Ovary (tissue), 9 donors: Measurements from ENCODE around the gene ATAD2B. TPM values are rescaled to one million over a fixed set of nuclear protein-coding genes. Genes with fewer than 3 reads are reported as not detected.

Experiments used
- DNase-seq, 5 donors: peaks; one replicate each; pipeline ENCODE4 v3.0.0-alpha.2; 2019 to 2020
- H3K27ac ChIP-seq, 2 donors: fragments of 200-600 bp; one replicate each; pipeline versions ENCODE4 v1.5.1 to v1.8.0; 2019 to 2022
- H3K27me3 ChIP-seq: fragments of 200-600 bp; one replicate; pipeline ENCODE4 v1.8.0; 2022
- H3K36me3 ChIP-seq: fragments of 200-600 bp; sonication (generic); one replicate; pipeline ENCODE4 v1.5.1; 2019
- H3K4me1 ChIP-seq: one replicate; pipeline ENCODE4 v1.8.1; 2013; ENCODE audit warnings: mild to moderate bottlenecking, moderate library complexity; ENCODE audit not compliant: insufficient read depth
- H3K4me3 ChIP-seq: fragments of 200-600 bp; sonication (generic); one replicate; pipeline ENCODE4 v1.5.1; 2017
- H3K9me3 ChIP-seq, 2 donors: fragments of 200-600 bp in 1 of 2; sonication (generic) in 1 of 2; one replicate each; pipeline versions ENCODE4 v1.5.1 to v1.8.1; 2013 to 2019; ENCODE audit warnings: mild to moderate bottlenecking in 1 of 2, moderate library complexity in 1 of 2
- EP300 ChIP-seq: sonication (generic); formaldehyde crosslinking; IDR thresholded peaks from one replicate; pipeline ENCODE4 v1.6.1; 2017; ENCODE audit warnings: antibody characterized with exemption
- POLR2A ChIP-seq: fragments of 450-650 bp; IDR thresholded peaks from one replicate; pipeline ENCODE4 v1.6.1; 2017; ENCODE audit warnings: antibody characterized with exemption, mild to moderate bottlenecking, moderate library complexity
- WGBS, 3 donors: extraction: QIAGEN DNeasy Blood & Tissue Kit in 1 of 3; methylation state at CpG; one replicate each; pipeline versions ENCODE4 v1.1.5 to v1.1.7; 2013 to 2017; 5-methylcytosine and 5-hydroxymethylcytosine counted together
- intact Hi-C, 4 donors: fragments of 100-400 bp; cut with DNase I; formaldehyde crosslinking; loops; one replicate each; pipeline versions ENCODE4 v1.11.0 to v1.15.1; 2022 to 2023
- polyA plus RNA-seq, 2 donors: library from polyadenylated mRNA; stranded (reverse); fragments of 200-250 nt in 1 of 2; fragments of 350-450 nt in 1 of 2; fragmentation: Illumina TruSeq in 1 of 2; extraction: RNeasy Lipid Tissue Mini Kit (QIAGEN cat#74804) in 1 of 2; gene quantifications; one replicate each; pipeline ENCODE4 v1.2.3, GENCODE V29; 2013 to 2014
- total RNA-seq, 7 donors: library from RNA; depleted of rRNA in 2 of 7; stranded (reverse); fragments of >200 nt in 2 of 7; fragmentation: NEBNext Ultra II Directional in 3 of 7; extraction: Animal tissue kit (Norgen Biotek cat#: 25700) in 3 of 7; gene quantifications; one replicate each; pipeline versions ENCODE4 v1.1.0 to v1.2.4, GENCODE V29; 2016 to 2023
- TF ChIP-seq, protein P1 (sequence below), 3 donors: fragments of 450-650 bp in 2 of 3; fragments of 200-600 bp in 1 of 3; IDR thresholded peaks; one replicate each; pipeline versions ENCODE4 v1.5.1 to v1.8.0; 2016 to 2022; ENCODE audit warnings: antibody characterized with exemption in 3 of 3, mild to moderate bottlenecking in 1 of 3
- donor health status: DM: no; HTN: no; CAD: no; lungs with moderate emphysema.
- donor health status: DM: no; HTN: no; CAD: no.
- donor health status: Bipolar disorder and iron deficiency.
- donor health status: DM: yes; HTN: yes; CAD: no.
- donor health status: DM: no; HTN: no; CAD: no.
- donor health status: DM: yes; HTN: yes; CAD: no.

ATAD2B gene
- total and polyA plus RNA-seq, 9 donors: 4.5 to 29.6 (median 19.8) TPM

DNA sequence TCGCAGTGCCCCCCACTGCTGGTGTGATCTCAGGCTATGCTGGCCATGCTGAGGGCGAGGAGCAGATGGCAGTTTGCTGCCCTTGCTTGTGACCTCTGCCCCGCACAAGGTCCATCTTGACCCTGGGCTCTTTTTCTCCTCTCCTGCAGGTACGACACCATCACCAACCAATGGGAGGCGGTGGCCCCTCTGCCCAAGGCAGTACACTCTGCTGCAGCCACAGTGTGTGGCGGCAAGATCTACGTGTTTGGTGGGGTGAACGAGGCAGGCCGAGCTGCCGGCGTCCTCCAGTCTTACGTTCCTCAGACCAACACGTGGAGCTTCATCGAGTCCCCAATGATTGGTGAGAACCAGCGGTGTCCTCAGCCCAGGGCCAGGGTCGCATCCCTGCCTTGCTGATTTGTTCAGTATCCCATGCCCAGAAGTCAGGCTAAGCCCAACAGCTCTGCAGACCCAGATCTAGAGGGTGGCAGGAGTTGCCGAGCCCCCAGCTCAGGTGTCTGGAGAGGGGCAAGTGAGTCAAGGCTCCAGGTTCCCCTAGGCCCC, 223.8 kb downstream of the ATAD2B start:
- Histone ChIP-seq H3K27me3 (no peaks in the 10 kb centered on the region), H3K9me3 (no peaks in the 10 kb centered on the region), H3K4me1 (peaks cover 8% of the 10 kb centered on the region), H3K36me3 (no peaks in the 10 kb centered on the region), H3K27ac (no peak overlapping the region), H3K4me3 (no peak overlapping the region)
- TF ChIP-seq EP300 (no peak), POLR2A (no peak)
- TF ChIP-seq, protein P1, sequence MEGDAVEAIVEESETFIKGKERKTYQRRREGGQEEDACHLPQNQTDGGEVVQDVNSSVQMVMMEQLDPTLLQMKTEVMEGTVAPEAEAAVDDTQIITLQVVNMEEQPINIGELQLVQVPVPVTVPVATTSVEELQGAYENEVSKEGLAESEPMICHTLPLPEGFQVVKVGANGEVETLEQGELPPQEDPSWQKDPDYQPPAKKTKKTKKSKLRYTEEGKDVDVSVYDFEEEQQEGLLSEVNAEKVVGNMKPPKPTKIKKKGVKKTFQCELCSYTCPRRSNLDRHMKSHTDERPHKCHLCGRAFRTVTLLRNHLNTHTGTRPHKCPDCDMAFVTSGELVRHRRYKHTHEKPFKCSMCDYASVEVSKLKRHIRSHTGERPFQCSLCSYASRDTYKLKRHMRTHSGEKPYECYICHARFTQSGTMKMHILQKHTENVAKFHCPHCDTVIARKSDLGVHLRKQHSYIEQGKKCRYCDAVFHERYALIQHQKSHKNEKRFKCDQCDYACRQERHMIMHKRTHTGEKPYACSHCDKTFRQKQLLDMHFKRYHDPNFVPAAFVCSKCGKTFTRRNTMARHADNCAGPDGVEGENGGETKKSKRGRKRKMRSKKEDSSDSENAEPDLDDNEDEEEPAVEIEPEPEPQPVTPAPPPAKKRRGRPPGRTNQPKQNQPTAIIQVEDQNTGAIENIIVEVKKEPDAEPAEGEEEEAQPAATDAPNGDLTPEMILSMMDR (IDR thresholded peaks at IDR 0.05): no peak
- DNase-seq: peak in 1 of 5 donors; percentile 3
- intact Hi-C loops: no loop called here
- 97 to 98% (median 97%) methylated on average over 17 of the region's 17 CpGs for WGBS, 3 donors

DNA sequence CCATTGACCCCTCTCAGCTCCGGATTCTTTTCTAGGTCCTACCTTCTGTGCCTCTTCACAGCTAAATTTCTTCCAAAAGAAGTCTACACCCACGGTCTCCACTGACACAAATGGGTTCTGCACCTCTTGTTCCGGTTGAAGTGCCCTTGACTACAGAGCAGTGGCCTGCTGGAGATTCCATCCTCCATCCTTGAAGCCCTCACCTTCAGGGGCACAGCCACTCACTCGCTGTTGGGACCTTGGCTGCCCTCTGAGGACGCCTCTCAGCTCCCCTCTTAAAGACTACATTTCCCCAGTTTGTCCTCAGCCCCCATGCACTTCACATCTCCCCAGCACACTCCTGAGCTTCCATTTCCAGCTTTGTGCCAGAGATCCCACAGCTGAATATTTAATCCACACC, 226.3 kb downstream of the ATAD2B start:
- Histone ChIP-seq H3K4me3 (no peak overlapping the region), H3K27me3 (no peaks in the 10 kb centered on the region), H3K9me3 (no peaks in the 10 kb centered on the region), H3K36me3 (no peaks in the 10 kb centered on the region), H3K4me1 (no peaks in the 10 kb centered on the region), H3K27ac (no peak overlapping the region)
- DNase-seq: no peak
- 82 to 96% (median 91%) methylated on average over 5 of the region's 5 CpGs for WGBS, 3 donors
- TF ChIP-seq, protein P1 (IDR thresholded peaks at IDR 0.05): no peak
- TF ChIP-seq POLR2A (no peak), EP300 (no peak)
- intact Hi-C loops: no loop called here

DNA sequence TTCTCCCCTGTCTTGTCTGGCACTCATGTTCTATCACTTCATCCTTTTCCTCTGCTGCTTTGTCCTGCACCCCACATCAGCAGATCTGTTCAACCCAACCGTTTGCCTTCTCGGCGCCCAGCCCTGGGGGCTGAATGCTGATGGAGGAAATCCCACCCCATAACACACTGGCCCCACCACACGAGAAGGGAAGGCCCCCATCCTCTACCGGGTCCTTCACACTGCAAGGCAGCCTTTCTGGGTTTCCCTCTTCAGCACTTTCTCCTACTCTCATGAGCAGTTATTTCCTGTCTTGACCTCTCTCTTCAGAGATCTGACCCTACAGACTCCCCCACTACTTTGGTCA, 227.4 kb downstream of the ATAD2B start:
- Histone ChIP-seq H3K4me3 (no peak overlapping the region), H3K36me3 (no peaks in the 10 kb centered on the region), H3K27me3 (no peaks in the 10 kb centered on the region), H3K27ac (no peak overlapping the region), H3K9me3 (no peaks in the 10 kb centered on the region), H3K4me1 (no peaks in the 10 kb centered on the region)
- WGBS, 3 donors: 96 to 98% (median 97%) methylated on average over 5 of the region's 5 CpGs
- TF ChIP-seq EP300 (no peak), POLR2A (no peak)
- TF ChIP-seq, protein P1 (IDR thresholded peaks at IDR 0.05): no peak
- DNase-seq: no peak
- intact Hi-C loops: no loop called here

GRCh38 chr2:23698721-23699579, 228.0 kb downstream of the ATAD2B start:
- 86 to 93% (median 91%) methylated on average over 17 of the region's 17 CpGs for WGBS, 3 donors
- H3K27ac ChIP-seq: no peak overlapping the region
- H3K36me3 ChIP-seq: no peaks in the 10 kb centered on the region
- TF ChIP-seq, protein P1 (IDR thresholded peaks at IDR 0.05): no peak
- TF ChIP-seq POLR2A (no peak), EP300 (no peak)
- no peaks in the 10 kb centered on the region for H3K27me3 ChIP-seq
- H3K9me3 ChIP-seq: no peaks in the 10 kb centered on the region
- H3K4me3 ChIP-seq: no peak overlapping the region
- DNase-seq: no peak
- no peaks in the 10 kb centered on the region for H3K4me1 ChIP-seq
- intact Hi-C loops: no loop called here

Other genes with a start within 250 kb of the ATAD2B start
- gene UBXN2A, start 13.3 kb upstream of the ATAD2B start, total RNA-seq: 10 to 100 TPM in 6 of 7 donors, 1 to 10 TPM in 1; 10.0 to 15.8 (median 14.0) TPM
- gene UBXN2A, start 13.3 kb upstream of the ATAD2B start, polyA plus RNA-seq: 10 to 100 TPM in 1 of 2 donors, 1 to 10 TPM in 1; 6.0 to 16.3 TPM
- gene MFSD2B, start 83.0 kb upstream of the ATAD2B start, total RNA-seq: under 1 TPM in 3 of 7 donors, not detected in 4; 0.07 to 0.47 (median 0.15) TPM
- gene MFSD2B, start 83.0 kb upstream of the ATAD2B start, polyA plus RNA-seq: under 1 TPM in 1 of 2 donors, not detected in 1; 0.02 TPM
- 10 to 100 TPM in 5 of 7 donors, 1 to 10 TPM in 2; 3.8 to 16.0 (median 12.1) TPM for gene WDCP, start 120.3 kb upstream of the ATAD2B start, total RNA-seq
- gene WDCP, start 120.3 kb upstream of the ATAD2B start, polyA plus RNA-seq: 1 to 10 TPM; 4.0 to 6.7 TPM
- 10 to 100 TPM in 1 of 7 donors, 1 to 10 TPM in 6; 3.9 to 11.0 (median 5.7) TPM for gene FKBP1B, start 122.6 kb upstream of the ATAD2B start, total RNA-seq
- gene FKBP1B, start 122.6 kb upstream of the ATAD2B start, polyA plus RNA-seq: 1 to 10 TPM; 4.7 to 8.0 TPM
- gene SF3B6, start 149.2 kb upstream of the ATAD2B start, total RNA-seq: 100 to 1,000 TPM in 2 of 7 donors, 10 to 100 TPM in 5; 60.6 to 145 (median 76.8) TPM
- gene SF3B6, start 149.2 kb upstream of the ATAD2B start, polyA plus RNA-seq: 100 to 1,000 TPM; 115 to 120 TPM
- 10 to 100 TPM in 4 of 7 donors, 1 to 10 TPM in 3; 1.6 to 28.1 (median 10.3) TPM for gene TP53I3, start 157.7 kb upstream of the ATAD2B start, total RNA-seq
- gene TP53I3, start 157.7 kb upstream of the ATAD2B start, polyA plus RNA-seq: 10 to 100 TPM; 10.2 to 15.1 TPM
- gene PFN4, start 196.2 kb upstream of the ATAD2B start, total RNA-seq: 1 to 10 TPM in 4 of 7 donors, under 1 TPM in 3; 0.50 to 4.4 (median 1.3) TPM
- 1 to 10 TPM in 1 of 2 donors, under 1 TPM in 1; 0.18 to 1.1 TPM for gene PFN4, start 196.2 kb upstream of the ATAD2B start, polyA plus RNA-seq
- gene FAM228B, start 196.3 kb upstream of the ATAD2B start, total RNA-seq: 10 to 100 TPM; 24.6 to 76.8 (median 69.0) TPM
- 10 to 100 TPM; 28.0 to 34.8 TPM for gene FAM228B, start 196.3 kb upstream of the ATAD2B start, polyA plus RNA-seq
- gene FAM228A, start 247.9 kb upstream of the ATAD2B start, total RNA-seq: 1 to 10 TPM; 1.1 to 2.5 (median 1.8) TPM
- gene FAM228A, start 247.9 kb upstream of the ATAD2B start, polyA plus RNA-seq: 1 to 10 TPM; 1.3 to 2.0 TPM